CD4-positive, alpha-beta T cell treated with Interleukin-1 beta for 1 hour (primary cell): Measurements from ENCODE around the gene CSMD2.
"Not testable (repeated sequence)": the region's sequence is repeated elsewhere in the genome, so short reads cannot be mapped to it uniquely, and the experiment has no call there.

Experiments used
- DNase-seq, 2 donors: peaks; one replicate each; pipeline ENCODE4 v3.0.0-alpha.2; 2020 to 2022

CSMD2 gene

GRCh38 chr1:34164771-34165391 lies at the start of gene CSMD2:
Gene CSMD2 (minus strand): TSS chr1:34165230. CDS start chr1:34165097, 133 bp downstream.
- no peak for DNase-seq

DNA sequence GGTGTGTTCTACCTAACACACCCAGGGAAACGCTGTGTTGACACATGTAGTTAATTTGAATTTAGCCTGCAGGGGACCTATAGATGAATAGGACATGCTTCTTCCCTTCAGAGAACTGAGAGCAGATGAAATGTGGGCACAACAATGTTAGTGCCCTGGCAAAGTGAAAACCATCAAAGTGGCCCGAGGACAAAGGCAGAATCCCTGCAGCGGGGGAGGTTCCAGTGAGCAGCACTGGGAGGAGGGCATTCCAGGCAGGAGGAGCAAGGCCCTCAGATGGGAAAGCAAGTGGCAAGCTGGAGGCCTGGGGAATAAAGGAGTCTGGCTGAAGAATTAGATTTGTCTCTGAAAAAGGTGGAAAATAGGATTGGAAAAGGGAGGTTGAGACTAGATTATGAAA lies 48.9 kb upstream of the CSMD2 start:
- DNase-seq, result no peak

GRCh38 chr1:34212673-34213072 lies 47.6 kb upstream of the CSMD2 start:
- DNase-seq, result no peak

GRCh38 chr1:34199927-34200326 lies 34.9 kb upstream of the CSMD2 start:
- no peak for DNase-seq

DNA sequence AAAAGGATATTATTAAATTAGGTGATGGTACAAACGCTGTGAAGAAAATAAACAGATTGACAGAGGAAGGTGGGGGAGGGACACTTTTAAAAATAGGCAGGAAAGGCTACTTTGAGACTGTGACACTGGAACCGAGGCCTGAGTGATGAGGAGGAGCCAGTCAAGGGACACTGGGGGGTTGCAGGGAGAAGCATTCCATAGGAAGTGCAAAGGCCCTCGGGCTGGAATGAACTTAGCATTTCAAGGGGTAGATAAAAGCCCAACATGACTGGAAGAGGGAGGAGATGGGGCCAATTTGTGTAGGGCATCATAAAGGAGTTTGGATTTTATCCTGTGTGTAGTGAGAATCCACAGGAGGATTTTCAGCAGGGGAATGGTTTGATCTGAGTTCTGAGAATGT lies 27.6 kb upstream of the CSMD2 start:
- no peak for DNase-seq

DNA sequence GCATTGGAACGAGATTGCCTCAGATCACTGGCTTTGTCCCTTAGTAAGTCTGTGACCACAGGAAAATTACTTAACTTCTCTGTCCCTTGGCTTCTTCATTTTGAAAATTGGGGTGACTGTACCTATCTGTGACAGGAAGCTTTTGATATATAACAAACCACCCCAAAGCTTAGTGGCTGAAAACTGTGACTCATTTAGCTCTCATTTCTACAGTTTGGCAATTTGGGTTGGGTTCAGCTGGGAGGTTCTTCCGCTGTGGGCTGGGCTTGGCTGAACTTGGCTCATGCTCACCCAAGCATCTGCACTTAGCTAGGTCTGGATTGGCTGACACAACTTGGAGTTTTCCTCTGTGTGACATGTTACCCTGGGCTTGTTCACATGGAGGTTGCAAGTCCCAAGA lies 25.7 kb upstream of the CSMD2 start:
- DNase-seq, result no peak

- DNase-seq, result no peak
Observed at GRCh38 chr1:34188985-34189384, 24.0 kb upstream of the CSMD2 start.

GRCh38 chr1:34188418-34188817 lies 23.4 kb upstream of the CSMD2 start:
- no peak for DNase-seq

GRCh38 chr1:34186741-34187494 lies 21.9 kb upstream of the CSMD2 start:
- DNase-seq, result no peak

GRCh38 chr1:34183381-34183780 lies 18.4 kb upstream of the CSMD2 start:
- not testable (repeated sequence) for DNase-seq

DNA sequence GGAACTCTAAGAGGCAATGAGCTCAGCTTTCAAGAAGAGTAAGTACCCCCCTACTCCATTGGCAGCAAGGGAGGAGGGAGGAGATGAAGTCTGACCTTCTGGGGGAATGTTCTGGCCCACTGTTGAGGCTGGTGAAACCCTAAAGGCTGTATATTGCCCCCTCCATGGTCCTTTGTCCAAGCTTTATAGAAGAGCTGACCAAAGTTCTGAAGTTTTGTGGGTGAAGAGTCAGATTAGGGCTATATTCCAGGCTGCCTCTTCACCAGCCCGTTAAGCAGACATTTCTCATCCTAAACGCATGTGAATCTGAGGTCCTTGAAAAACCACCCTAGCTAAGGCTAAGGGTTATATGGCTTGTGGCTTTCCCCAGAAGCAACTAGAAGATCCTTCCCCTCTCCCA lies 13.0 kb upstream of the CSMD2 start:
- DNase-seq, result no peak

DNA sequence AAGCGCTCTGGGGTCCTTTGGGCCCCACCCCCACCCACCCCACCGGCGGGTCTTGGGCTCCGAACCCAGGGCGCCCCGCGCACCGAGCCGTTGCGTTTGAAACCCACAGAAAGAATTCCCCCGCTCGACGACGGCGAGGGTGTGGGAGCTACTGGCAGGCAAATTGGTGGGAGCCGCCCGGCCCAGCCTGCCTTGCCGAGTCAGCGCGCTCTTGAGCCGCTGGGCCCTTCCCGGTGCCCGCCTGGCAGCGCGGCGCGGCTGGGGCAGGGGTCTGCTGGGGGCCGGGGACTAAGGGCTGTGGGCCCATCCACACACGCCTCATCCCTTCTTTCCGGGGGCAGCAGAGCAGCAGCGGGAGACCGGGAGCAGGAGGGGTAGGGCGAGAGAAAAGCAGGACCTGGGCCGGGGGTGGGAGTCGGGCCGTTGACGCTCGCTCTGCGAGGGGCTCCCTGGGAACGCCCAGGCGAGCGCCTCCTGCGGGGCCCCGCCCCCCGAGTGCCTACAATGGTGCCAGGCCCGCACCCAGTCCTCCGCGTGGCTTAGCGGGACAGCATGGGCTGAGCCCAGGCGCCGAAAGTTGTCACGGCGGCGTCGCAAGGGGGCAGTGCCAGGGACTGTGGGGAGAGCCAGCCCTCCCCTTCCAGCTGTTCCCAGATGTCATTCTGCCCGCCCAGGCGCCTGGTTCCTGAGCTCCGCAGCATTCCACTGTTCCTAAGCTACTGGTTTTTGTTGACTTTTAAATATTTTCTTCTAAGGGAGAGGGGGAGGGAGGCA lies 12.0 kb upstream of the CSMD2 start, which contains the start of gene C1orf94:
TSS of gene C1orf94 (plus strand) at position 78 of the 774 bp plus-strand sequence. CDS start 883 bp downstream, outside the sequence.
- DNase-seq, result no peak

- no peak for DNase-seq
Observed at GRCh38 chr1:34175744-34176143, 10.7 kb upstream of the CSMD2 start.

- no peak for DNase-seq
Observed at GRCh38 chr1:34167389-34167788, 2.4 kb upstream of the CSMD2 start.

DNA sequence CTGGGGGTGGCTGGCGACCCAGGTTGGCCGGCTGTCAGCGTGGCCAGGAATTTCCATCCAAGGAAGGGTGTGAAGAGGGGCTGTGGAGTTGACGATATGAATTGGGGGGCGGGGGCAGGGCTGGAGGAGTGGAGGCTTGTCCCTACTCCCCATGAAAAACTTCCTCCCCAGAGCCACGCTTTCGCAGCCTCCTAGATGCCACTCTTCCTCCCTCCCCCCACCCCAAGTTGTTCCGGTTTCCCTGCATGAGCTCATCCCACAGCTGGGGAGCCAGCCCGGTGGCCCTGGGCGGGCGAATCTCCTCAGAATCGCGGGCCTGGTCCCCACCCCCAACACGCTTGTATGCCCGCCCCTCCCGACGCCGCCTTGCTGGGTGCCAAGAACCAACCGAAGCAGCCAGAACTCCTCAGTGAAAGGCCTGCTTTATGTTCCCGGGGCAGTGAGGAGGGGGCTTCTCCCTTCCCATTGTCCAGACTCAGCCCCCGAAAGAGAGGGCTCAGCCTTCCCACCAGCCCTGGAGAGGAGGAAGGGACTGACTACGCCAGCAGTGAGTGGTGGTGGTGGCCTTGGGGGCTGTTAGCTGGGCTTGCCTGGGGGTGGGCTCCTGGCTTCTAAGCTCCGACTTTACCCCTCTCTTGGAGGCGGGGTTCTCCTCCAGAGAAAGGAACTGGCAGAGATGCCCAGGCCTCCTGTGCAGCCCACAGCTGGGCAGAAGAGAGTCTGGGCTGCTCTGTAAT lies 1.8 kb upstream of the CSMD2 start:
- DNase-seq, result no peak

DNA sequence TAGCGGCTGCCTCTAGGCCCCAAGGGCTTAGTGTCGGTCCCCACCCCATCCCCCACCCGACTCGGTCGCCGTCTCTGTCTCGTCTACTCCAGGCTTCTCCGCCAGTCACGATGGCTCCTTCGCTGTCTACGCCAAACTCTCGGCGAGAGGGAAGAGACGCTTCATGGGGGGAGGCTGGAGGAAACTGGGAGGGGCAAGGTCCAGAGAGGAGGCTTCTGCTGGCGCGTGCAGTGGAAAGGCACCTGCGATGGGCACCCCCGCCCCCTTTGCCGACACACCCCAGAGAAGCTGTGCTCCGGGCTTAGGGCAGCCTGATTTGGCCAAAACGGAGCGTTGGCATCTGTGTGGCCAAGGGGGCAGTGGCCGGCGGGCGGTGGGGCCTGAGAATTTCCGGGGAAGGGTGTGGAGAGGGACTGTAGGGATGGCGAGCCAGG lies 1.2 kb upstream of the CSMD2 start:
- no peak for DNase-seq

GRCh38 chr1:34165422-34165921 lies 442 bp upstream of the CSMD2 start:
- DNase-seq, result no peak

DNA sequence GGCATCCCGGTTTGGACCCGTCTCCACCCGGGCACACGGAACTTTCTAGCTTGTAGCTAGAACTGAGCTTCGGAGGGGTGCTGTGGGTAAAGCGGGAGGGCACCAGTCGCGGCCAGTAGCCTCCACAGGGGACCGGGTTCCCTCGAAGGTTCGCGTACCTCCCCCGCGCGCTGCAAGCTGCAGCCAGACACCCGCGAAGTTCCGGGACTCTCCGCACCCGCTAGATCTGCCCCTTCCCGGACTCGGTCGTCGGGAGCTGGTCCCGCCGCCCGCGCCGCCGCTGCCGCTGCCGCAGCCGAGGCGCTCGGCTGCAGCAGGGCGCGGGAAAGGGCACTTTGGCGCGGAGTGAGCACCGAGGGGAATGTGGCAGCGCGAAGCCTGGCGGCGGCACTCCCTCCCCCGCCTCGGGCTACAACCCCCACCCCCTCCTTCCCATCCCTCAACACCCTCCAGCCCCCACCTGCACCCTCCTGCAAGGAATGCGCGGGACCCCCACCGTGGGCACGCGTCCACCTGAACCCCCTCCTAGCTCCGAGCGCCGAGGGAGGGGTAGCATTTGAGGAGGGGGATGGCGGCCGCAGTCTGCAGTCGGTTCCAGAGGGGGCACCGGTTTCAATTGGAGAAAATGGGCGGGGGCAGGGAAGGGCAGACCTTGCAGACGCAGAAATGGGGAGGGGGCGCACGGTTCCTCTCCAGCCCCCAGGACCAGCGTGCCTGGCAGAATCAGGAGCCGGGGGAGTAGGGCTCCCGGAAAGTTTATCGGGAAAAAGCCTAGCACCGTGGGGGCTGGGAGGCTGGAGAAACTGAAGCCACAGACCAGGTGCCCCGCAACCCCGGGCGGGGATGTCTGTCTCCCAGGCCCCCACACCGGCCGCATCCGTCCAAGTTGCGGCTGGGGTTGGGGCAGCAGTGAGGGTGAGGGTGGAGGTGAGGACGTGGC lies 968 bp downstream of the CSMD2 start:
- DNase-seq, result no peak

GRCh38 chr1:34162852-34163766 lies 1.9 kb downstream of the CSMD2 start:
- DNase-seq, result no peak

DNA sequence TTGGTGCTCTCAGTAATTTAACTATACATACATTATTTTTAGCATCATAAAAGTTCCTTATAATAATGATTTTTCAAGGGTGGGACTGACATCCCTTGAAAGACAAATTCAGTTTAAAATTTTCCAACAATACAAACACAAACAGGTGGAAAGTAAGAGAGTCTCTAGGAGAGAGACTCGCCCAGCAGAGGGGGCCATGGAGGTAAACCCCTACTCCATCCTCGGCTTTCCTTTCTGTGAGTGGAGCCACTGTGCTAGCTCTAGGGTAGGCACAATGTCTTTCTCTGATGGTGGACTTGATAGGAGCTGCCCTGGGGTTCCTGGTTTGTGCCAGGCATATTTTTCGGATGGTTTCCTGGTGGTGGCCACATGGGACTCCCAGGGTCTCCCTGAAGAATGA lies 8.3 kb downstream of the CSMD2 start:
- DNase-seq, result no peak
